HG02798 (cell line): Measurements from ENCODE around the gene CDA.

ENCODE experiments used
- ATAC-seq: cut with Tn5 transposase; IDR thresholded peaks from one replicate; pipeline ENCODE4 v1.9.1; 2021; ENCODE audit warnings: mild to moderate bottlenecking; ENCODE audit not compliant: unreplicated experiment, poor library complexity

CDA gene

DNA sequence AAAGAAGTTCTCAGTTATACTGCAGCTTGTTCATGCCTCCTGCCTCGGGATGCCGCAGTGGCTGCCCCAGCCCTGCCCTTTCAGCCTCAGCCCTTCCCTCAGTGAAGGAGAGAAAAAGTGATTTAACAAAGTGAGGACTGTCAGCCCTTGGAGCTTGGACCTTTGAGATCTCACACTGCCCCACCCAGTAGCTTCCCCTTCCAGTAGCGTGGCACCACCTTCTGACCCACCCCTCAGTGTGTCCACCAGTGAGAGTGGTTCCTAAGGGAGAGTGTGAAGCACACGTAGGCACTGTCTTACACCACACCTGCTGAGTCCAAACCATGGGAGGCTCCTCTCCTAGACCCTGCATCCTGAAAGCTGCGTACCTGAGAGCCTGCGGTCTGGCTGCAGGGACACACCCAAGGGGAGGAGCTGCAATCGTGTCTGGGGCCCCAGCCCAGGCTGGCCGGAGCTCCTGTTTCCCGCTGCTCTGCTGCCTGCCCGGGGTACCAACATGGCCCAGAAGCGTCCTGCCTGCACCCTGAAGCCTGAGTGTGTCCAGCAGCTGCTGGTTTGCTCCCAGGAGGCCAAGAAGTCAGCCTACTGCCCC is at the start of gene CDA:
CDA (plus strand) TSS at position 464 of the 592 bp plus-strand sequence; CDS start at position 497, 33 bp downstream.
- ATAC-seq: no peak

DNA sequence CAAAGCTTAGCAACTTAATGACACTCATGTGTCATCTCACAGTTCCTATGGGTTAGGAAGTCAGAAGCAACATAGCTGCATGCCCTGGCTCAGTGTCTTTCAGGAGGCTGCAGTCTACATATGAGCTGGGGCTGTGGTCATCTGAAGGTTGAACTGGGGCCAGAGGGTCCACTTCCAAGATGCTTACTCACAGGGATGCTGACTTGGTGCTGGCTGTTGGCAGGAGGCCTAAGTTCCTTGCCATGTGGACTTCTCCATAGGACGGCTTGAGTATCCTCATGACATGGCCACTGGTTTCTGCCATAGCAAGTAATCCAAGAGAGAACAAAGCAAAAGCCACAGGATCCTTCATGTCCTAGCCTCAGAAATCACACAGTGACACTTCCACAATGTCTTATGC is 48.6 kb upstream of the CDA start:
- ATAC-seq: no peak

DNA sequence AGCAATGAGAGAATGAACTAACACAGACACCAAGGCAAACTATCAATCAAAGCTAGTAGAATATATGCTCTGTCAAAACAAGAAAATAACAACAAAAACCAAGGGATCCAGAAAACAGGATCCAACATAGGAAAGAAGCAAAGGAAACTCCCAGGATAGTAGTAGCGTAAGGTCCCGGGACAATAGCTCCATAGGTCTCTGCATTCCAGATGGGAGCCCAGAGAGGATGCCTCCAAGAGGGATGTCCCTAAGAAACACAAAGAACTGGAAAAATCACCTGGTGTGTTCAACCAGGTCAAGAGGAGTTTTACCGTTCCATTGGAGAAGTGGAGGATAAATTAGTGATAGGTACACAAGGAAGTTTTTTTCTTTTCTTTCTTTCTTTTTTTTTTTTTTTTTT is 42.3 kb upstream of the CDA start:
- ATAC-seq: no peak

DNA sequence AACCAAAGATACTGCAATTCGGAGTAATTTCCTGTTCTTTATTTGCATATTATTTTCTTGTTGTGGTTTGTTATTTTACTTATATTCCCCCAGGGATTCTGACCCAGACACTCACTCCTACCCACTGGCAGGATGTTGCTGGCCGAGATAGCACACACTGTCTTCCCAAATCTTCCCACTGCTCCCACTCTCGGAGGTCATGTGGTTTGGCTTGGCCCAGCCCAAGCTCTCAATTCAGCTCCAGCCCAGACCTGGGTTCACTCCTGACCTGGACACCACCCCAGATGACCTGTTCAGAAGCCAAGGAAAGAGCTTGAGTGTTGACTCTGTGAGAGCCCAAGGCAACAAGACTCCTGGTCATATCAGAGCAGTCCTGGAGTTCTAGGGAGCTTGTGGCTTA is 37.7 kb upstream of the CDA start:
- no peak for ATAC-seq

DNA sequence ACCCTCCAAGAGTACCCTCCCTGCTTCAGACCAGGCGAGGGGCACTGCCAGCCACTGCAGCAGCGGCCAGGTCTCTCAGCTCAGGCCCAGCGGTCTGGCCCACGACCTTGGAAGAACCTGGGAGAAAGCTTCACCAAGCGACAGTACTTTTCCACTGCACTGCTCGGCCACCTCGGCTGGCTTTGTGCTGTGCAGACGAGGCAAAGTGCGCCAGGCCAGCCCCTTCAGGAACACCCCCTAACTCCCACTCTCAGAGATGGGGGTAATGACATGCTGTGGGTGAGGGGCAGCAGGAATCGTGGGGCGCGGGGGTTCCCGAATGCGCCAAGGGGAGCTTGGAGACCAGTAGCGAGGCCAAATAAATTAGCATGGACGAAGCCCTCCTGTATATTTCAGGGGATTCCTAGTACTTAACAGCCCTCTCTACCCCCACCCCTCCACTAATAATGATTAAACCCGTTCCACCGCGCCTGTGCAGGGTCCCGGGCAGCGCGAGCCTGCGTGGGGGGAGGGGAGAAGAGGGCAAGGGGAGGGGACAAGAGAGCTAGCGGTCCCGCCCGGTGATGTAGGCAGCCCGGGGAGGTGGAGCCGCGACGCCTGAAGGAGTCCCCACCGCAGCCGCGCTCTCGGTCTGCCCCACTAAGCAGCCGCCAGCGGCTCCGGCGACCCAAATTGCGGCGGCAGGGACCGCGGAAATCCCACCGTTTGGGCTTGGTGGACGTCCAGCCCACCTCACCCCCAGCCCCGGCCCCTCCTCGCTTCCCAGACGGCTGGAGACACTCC is 36.8 kb upstream of the CDA start, which contains the start of gene FAM43B:
FAM43B (plus strand) TSS at position 629 of the 783 bp plus-strand sequence. CDS start 401 bp downstream, outside the sequence.
- ATAC-seq: no peak

DNA sequence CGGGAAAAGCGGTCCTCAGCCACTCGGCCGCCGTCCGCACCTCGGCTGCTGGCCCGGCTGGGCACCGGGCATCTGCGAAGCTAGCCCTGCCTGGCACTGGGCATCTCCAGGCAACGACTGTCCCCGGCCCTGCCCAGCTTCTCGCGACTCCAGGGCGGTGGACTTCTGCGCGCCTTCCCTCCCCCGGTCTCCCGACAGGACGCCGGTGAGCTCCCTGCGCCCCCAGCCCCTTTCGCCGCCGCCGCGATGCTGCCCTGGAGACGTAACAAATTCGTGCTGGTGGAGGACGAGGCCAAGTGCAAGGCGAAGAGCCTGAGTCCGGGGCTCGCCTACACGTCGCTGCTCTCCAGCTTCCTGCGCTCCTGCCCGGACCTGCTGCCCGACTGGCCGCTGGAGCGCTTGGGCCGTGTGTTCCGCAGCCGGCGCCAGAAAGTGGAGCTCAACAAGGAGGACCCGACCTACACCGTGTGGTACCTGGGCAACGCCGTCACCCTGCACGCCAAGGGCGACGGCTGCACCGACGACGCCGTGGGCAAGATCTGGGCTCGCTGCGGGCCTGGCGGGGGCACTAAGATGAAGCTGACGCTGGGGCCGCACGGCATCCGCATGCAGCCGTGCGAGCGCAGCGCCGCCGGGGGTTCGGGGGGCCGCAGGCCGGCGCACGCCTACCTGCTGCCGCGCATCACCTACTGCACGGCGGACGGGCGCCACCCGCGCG is 36.0 kb upstream of the CDA start:
- ATAC-seq: no peak

DNA sequence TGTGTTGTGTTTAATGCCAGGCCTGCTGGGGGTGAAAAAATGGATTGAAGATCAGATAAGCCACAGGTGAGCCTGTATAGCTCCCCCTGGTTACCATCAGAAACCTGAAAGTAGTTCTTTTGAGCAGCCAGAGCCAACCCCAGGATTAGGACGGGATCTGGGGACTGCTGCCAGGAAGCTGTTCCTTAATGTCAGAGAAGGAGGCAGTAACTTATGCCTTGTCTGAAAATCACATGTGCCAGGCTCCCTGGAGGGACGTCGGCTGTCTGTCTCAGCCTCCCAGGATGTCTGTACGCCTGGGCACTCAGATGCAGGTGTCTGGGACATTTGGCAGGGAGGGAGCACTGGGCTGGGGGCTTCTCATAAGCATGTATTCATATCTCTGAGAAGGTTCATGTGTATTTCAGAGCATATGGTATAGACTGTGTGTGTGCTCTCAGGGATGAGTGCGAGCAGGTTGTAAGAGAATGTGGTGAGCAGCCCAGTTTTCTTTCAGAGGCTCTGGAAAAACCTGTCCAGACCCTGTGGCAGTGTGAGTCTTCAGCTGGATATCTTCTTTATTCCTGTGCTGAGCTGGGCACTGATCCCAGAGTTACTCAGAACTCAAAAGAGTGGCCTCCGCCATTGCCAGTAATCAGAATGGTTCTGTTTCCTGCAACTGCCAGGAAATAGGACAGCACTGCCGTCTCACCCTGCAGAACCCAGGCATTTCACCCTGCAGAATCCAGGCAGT is 33.7 kb upstream of the CDA start:
- ATAC-seq: no peak

DNA sequence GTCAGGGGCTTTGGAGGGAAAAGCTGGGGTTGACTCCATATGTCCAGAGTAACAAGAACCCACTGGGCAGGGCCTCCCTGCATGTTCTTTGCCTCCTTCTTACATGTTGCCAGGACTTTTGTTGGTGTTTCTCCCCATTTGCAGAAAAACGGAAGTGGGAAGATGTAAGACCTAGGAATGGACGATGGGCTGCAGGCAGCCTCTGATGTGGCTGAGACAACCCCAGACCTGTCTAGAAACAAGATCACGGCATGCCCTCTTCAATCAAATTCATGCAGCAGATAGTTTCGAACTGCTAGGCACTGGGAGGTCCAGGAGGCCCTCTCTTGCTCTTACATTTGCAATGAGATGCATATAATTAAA is 33.2 kb upstream of the CDA start:
- no peak for ATAC-seq

DNA sequence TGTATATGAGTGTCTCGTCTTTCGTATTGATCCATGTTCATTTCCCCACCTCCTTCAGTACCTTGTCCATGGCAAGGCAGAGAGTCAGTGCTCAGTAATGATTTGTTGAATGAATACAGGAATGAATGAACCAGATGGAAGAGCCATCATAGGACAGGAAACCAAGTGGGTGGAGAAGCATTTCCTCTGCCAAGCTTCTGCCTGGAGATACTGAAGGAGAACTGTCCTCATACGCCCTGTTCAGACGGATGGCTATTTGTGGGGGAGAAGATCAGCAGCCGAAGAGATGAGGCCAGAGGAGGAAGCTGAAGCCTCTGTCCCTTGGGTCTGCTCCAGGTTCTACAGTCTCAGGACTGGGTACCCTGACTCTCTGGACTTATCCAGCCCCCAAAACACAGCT is 30.7 kb upstream of the CDA start:
- ATAC-seq: no peak

DNA sequence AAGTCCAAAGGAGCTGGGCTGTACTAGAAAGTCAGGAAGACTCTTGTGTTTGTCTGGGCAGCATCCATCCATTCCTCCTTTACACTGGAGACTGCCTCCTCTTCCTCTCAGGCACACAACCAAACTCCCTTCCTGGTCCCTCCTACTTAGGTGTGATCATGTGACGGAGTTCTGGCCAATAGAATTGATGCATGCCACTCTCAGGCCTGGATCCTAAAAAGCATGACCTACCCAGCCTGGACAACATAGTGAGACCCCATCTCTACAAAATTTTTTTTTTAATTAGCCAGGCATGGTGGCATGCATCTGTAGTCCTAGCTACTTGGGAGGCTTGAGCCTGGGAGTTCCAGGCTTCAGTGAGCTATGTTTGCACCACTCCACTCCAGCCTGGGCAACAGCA is 27.9 kb upstream of the CDA start:
- ATAC-seq: no peak

DNA sequence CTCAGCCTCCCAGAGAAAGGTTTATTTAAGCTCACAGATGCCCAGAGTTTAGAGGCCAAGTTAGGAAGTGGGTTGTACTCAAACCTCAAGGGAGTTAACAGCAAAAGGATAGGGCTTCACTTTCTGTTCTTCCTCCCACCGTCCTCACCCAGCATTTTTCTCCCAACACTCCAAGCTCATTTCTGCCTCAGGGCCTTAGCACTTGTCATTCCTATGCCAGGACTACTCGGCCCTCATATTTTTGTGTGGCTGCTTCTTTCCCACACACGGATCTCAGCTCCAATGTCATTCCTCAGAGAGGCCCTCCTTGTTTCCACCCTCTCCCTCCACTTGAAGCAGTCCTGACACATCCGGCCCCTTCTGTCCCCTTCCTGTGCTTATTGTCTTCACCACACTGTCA is 23.7 kb upstream of the CDA start:
- no peak for ATAC-seq

DNA sequence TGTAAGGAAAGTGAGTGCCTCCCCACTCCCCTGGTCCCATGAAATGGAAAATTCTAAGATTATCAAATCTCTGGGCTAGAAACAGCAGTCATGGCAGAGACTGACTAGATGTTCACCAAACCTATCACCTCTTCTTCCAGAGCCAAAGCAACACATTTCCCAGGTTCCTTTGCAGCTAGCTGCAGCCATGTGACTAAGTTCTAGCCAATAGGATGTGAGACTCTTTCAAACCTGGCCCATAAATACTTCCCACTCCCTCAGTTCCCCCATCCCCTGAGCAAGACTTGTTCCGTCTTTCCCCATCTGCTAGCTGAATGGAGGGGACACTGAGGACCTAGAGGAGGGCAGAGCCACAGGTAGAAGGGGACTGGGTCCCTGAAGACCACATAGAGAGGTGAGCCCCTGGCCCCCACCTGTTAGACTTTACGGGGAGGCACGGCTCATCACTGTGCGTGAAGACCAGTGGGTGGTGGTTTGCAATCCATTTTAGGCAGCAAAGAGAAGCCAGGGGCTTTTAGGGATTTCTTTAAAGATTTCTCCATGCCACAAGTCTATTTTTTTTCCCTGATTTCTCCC is 19.3 kb upstream of the CDA start:
- no peak for ATAC-seq

DNA sequence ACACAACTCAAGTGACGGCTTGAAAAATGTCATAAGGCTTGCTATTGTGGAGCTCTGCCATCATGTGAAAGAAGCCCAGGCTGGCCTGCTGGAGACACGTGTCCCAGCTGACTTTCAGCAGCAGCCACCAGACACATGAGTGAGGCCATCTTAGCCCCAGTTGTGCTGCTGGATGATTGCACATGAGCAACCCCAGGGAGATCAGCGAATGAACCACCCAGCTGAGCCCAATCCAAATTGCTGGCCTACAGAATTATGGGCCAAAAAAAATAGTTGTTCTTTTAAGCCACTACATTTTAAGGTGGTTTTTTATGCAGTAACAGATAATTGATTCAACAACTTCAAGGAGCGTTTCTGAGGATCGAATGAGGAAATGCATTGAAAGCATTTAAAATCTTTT is 17.5 kb upstream of the CDA start:
- no peak for ATAC-seq

DNA sequence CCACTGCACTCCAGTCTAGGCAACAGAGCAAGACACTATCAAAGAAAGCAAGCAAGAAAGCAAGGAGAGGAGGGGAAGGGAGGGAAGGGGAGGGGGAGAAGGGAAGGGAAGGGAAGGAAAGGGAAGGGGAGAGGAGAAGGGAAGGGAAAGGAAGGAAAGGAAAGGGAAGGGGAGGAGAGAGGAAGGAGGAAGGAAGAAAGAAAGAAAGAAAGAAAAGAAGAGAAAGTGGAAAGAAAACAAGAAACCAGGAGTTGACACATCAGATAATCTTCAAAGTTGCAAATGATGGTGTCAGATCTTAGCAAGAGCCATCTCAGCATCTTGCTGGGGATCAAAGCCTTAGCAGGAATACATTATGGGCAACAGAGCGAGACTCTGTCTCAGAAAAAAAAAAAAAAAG is 14.9 kb upstream of the CDA start:
- no peak for ATAC-seq

DNA sequence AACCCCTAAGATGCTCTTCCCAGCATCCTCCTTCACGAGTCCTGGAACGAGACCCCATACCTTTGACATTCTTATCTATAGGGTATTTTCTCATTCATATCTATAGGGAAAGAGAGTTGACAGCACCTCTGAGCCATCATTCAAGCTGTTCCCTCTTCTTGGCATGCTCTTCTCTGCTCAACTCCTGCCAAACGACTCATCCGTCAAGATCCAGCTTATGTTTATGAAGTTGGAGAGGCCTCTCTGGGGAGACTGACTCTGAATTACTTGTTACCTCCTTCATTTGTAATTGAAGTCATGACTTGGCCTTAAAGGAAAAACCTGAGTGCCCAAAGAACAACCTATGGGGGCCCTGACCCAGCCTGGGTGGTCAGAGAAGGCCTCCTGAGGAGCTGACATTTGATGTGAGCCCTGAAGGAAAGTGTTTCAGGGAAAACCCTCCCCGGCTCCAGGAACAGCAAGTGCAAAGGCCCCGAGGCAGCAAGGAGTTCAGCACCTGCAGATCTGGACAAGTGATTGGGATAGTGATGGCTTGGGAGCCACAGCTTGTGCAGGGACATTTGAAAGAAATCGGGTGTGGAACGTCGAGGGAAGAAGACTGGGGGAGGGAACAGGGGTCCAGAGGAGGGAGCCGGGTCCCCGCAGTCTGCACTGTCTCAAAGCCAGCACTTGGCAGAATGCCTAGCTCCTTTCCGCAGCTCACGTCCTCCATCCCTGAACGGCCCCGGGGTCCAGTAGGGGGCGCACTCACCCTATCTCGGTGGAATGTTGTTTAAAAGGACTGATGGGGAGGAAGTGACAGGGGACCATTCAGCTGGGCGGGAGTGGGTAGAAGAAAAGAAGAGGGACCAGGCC is 14.0 kb upstream of the CDA start:
- no peak for ATAC-seq

DNA sequence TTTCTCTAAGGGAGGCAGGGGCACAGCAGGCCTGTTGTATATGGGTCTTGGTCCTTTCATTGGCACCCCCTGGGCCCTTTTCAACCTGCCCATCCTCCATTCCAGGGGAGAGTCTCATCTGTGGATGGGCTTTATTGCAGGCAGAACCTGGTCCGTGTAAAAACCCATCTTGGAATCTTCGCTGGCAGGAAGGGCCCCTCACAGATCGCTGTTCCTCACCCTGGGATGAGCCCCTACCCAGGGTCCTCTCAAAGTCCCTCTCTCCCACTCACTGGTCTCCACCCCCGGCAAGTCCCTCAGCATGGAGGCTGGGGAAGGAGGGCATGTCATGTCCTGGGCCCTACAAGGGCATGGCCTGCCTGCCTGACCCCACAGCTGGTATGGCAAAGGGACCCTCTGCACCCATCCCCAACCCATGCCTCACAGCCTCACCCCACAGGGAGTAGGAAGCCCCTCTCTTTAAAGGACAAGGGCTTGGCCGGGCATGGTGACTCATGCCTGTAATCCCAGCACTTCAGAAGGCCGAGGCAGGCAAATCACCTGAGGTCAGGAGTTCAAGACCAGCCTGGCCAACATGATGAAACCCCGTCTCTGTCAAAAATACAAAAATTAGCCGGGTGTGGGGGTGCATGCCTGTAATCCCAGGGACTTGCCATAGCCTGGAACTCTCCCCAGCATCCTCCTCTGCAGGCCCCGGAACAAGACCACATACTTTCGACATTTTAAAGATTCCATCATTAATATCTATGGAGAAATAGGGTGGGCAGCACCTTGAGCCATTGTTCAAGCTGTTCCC is 13.2 kb upstream of the CDA start:
- no peak for ATAC-seq

DNA sequence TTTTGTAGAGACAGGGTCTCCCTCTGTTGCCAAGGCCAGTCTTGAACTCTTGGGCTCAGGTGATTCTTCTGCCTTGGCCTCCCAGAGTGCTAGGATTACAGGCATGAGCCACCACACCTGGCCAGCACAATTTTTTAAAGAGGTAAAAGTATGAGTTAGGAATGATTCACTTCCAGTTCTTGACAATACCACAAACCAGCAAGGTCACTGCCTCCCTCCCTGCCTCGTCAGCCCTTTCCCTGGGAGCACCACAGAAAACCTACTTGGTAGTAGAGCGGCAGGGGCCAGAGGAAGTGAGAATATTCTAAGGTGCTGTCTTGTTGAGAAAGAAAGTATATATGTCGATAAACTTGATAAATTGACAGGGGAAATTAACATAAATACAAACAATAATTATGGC is 10.8 kb upstream of the CDA start:
- ATAC-seq: no peak

DNA sequence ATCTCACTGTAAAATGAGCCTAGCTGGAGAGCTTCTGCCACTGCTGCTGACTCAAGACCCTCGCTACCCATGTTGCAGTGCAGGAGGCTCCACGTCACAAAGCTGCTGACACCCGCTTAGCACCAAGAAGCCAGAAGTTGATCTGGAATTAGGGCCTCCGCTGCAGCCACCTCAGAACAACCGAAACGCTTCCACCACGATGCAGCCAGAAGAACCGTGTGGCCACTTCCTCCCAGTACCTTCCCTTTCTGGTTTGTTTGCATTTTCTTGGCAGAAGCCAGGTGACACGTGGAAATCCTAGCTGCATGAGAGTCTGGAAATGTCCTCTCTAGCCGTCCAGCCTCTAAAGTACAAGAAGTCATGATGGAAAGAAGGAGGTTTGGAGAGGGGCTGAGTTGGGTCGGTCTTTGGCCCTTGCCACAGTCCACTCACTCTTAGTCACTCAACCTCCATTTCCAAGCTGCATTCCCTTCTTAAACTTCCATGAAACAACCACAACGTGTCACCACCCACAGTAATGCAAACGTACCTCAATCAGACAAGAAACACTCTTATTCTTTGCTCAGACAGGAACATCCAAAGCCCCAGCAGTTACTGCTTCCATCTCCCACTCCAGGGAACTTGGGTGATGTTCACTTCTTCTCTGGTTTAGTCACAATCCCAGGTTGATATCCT is 10.0 kb upstream of the CDA start:
- ATAC-seq: no peak
